ENCODE results near the gene RPS6KA2. TPM values are rescaled to one million over a fixed set of nuclear protein-coding genes. Genes with fewer than 3 reads are reported as not detected.

The RPS6KA2 gene
- total RNA-seq, 1 donor from 2014 or later: 33.7 TPM

DNA sequence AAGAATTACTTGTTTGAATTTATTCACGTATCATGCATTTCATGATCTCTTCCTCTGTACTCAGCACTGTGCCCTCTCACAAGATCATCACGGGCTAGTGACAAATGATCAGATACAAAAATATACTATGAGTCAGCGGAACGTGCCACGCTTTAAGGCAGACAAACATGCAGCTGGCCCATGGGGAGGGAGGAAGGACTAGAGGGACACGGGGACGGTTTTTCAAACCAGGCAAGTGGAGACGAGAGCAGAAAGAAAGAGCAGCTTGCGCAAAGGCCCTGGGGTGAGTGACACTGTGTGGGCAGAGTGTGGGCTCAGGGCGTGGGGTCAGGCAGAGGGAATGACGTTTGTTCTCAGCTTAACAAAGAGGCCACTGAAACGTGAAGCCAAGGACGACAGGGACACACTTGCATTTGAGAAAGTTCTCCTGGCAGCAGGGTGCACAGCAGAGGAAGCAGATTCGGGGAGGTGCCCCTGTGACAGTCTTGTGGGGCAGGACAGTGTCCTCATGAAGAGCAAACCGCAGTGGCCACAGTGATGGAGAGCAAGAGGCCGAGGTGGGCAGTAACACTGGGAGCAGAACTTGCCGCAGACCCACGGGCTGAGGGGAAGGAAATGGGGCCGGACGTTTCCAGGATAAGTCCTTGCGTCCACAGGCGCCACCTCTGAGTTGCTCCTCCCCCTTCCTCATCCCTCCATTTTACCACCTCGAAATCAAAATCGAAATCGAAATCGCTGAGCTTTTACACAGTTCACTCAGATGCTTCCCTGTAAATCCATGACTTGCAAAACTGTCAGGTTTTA, 6.9 kb upstream of the RPS6KA2 start:
- no peaks in the 10 kb centered on the region for H3K9me3 Mint-ChIP-seq
- H3K27me3 Mint-ChIP-seq (ENCODE audit: low read depth): no peaks in the 10 kb centered on the region
- peak overlapping the region; percentile 83 for H3K27ac Mint-ChIP-seq (ENCODE audit: unreplicated experiment)
- TF ChIP-seq, protein P1, sequence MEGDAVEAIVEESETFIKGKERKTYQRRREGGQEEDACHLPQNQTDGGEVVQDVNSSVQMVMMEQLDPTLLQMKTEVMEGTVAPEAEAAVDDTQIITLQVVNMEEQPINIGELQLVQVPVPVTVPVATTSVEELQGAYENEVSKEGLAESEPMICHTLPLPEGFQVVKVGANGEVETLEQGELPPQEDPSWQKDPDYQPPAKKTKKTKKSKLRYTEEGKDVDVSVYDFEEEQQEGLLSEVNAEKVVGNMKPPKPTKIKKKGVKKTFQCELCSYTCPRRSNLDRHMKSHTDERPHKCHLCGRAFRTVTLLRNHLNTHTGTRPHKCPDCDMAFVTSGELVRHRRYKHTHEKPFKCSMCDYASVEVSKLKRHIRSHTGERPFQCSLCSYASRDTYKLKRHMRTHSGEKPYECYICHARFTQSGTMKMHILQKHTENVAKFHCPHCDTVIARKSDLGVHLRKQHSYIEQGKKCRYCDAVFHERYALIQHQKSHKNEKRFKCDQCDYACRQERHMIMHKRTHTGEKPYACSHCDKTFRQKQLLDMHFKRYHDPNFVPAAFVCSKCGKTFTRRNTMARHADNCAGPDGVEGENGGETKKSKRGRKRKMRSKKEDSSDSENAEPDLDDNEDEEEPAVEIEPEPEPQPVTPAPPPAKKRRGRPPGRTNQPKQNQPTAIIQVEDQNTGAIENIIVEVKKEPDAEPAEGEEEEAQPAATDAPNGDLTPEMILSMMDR (conservative IDR thresholded peaks at IDR 0.05): no peak
- no peaks in the 10 kb centered on the region for H3K36me3 Mint-ChIP-seq (ENCODE audit: low read depth)
- peaks cover 23% of the 10 kb centered on the region for H3K4me1 Mint-ChIP-seq
- DNase-seq (ENCODE audit: low read depth, low spot score): no peak
- peak overlapping the region; percentile 2 for H3K4me3 Mint-ChIP-seq

DNA sequence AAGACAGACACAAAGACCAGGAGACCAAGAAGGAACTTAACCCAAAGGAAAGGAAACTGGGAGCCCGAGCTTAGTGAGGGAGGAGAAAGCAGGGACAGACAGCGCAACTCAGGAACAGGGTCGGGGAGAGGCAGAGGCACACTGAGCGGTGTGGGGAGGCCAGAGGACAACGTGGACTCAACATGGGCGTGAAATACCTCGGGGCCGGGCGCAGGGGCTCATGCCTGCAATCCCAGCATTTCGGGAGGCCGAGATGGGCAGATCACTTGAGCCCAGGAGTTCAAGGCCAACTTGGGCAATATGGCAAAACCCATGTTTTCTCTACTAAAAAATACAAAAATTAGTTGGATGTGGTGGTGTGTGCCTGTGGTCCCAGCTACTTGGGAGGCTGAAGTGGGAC, 5.7 kb upstream of the RPS6KA2 start:
- Mint-ChIP-seq H3K36me3 (ENCODE audit: low read depth) (no peaks in the 10 kb centered on the region), H3K9me3 (no peaks in the 10 kb centered on the region), H3K27ac (ENCODE audit: unreplicated experiment) (no peak overlapping the region), H3K4me3 (no peak overlapping the region), H3K4me1 (peaks cover 34% of the 10 kb centered on the region), H3K27me3 (ENCODE audit: low read depth) (no peaks in the 10 kb centered on the region)
- DNase-seq (ENCODE audit: low read depth, low spot score): no peak
- TF ChIP-seq, protein P1 (conservative IDR thresholded peaks at IDR 0.05): no peak

DNA sequence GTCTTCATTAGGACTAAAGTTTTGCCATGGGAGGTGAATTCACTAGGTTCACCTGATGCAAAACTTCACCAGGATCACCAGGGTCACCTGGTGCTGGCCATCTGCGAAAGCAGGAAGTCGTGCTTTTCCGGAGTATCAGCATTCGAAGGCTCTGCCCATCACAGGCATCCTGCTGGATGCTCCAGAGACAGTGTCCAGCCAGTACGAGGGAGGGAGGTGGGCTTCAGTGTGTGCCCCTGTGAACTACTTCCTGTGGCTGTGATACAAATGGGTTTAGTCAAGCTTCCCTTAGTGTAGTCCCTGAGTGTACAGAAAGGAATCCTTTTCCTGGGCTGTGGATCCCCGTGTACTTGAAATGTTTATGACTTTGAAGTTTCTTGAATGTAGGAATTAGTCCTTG, 3.4 kb upstream of the RPS6KA2 start:
- DNase-seq (ENCODE audit: low read depth, low spot score): no peak
- H3K36me3 Mint-ChIP-seq (ENCODE audit: low read depth): no peaks in the 10 kb centered on the region
- peak overlapping the region; percentile 12 for H3K4me3 Mint-ChIP-seq
- TF ChIP-seq, protein P1 (conservative IDR thresholded peaks at IDR 0.05): no peak
- H3K27ac Mint-ChIP-seq (ENCODE audit: unreplicated experiment): no peak overlapping the region
- H3K27me3 Mint-ChIP-seq (ENCODE audit: low read depth): peaks cover 3% of the 10 kb centered on the region
- H3K4me1 Mint-ChIP-seq: peaks cover 42% of the 10 kb centered on the region
- H3K9me3 Mint-ChIP-seq: no peaks in the 10 kb centered on the region

DNA sequence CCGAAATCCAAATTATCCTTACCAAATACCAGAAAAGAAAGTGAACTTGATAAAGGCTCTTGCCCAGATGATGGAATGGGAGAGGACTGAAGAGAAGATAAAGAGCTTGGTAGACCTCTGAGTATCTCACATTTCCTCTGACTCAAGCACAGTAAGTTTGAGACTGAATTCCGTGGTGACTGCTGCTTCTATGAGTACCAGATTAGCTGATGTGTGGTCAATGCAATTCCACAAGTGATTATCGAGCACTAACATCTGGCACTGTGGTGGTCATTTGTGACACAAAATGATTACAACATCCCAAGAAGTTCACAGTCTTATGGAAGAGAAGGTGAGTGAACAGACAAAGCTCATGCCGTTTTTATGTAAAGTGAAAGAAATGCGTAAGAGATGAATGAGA, 2.6 kb upstream of the RPS6KA2 start:
- Mint-ChIP-seq H3K4me1 (peaks cover 47% of the 10 kb centered on the region), H3K27ac (ENCODE audit: unreplicated experiment) (no peak overlapping the region), H3K27me3 (ENCODE audit: low read depth) (peaks cover 3% of the 10 kb centered on the region), H3K4me3 (peak overlapping the region; percentile 43), H3K9me3 (no peaks in the 10 kb centered on the region), H3K36me3 (ENCODE audit: low read depth) (no peaks in the 10 kb centered on the region)
- TF ChIP-seq, protein P1 (conservative IDR thresholded peaks at IDR 0.05): no peak
- no peak for DNase-seq (ENCODE audit: low read depth, low spot score)

DNA sequence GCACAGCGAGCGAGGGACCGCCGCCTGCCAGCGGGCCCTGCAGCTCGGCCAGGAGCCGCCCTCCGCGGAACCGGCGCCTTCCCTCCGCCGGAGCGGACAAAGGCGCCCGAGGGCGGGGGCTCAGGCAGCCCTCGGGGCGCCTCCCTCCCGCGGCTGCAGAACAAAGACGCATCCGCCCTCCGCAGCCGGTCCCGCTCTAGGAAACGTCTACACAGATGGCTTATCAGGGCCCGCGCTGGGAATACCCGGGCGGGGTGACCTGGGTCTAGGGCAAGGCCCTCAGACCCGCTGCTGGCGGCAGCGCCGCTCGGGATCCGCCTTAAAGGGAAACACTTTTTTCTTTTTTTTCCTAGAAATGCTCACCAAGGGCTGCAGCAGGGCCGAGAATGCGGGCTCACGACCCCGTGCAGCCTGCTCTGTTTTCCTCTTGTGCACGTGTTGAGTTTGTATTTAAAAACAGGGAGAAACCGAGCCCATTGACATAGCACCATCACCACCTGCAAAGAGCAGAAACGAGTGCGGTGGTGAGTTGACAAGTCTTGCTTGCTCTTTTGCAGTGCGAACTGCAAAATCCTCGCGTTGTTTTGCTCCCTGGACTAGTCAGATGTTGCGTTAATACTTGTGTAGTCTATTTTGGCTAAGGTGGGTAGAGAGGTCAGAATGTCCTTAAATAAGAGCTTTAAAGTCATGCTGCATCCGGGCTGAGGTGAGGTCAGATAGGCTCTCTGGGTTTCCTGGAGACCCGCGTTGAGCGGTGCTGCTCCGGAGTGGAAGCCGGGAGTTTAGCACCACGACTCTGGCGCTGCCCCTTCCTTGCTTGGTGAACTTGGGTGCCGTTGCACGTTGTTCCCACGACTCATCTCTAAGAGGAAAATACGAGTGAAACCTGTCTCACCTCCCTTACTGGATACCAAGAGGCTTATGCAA, 1.1 kb upstream of the RPS6KA2 start:
- H3K4me1 Mint-ChIP-seq: peaks cover 44% of the 10 kb centered on the region
- no peaks in the 10 kb centered on the region for H3K36me3 Mint-ChIP-seq (ENCODE audit: low read depth)
- peaks cover 3% of the 10 kb centered on the region for H3K27me3 Mint-ChIP-seq (ENCODE audit: low read depth)
- TF ChIP-seq, protein P1 (conservative IDR thresholded peaks at IDR 0.05): no peak
- no peaks in the 10 kb centered on the region for H3K9me3 Mint-ChIP-seq
- H3K27ac Mint-ChIP-seq (ENCODE audit: unreplicated experiment): peak overlapping the region; percentile 99
- peak; percentile 54 for DNase-seq (ENCODE audit: low read depth, low spot score)
- H3K4me3 Mint-ChIP-seq: peak overlapping the region; percentile 87

Measured in neural crest cell (in vitro differentiated cells).